Stimulated activated naive CD4-positive, alpha-beta T cell treated with Interleukin-2 at 50 U/mL for 16 hours (primary cell): ENCODE measurements around the gene THUMPD3.

Source experiments
- DNase-seq: peaks from one replicate; lab custom pipeline; 2025; lab: John Stamatoyannopoulos, UW

Gene THUMPD3

GRCh38 chr3:9397332-9397905, 34.6 kb downstream of the THUMPD3 start, which contains the start of gene SETD5:
SETD5 (plus strand) TSS chr3:9397615; CDS start chr3:9428939, 31,324 bp downstream.
- DNase-seq, result peak; percentile 99

- DNase-seq, result peak; percentile 49
Observed at GRCh38 chr3:9397906-9398699, 35.2 kb downstream of the THUMPD3 start.

- peak; percentile 8 for DNase-seq
Observed at GRCh38 chr3:9398700-9399336, 36.0 kb downstream of the THUMPD3 start.

GRCh38 chr3:9399337-9399703, 36.5 kb downstream of the THUMPD3 start:
- no peak for DNase-seq

- no peak for DNase-seq
Observed at GRCh38 chr3:9399746-9400145, 36.9 kb downstream of the THUMPD3 start.

- no peak for DNase-seq
Observed at GRCh38 chr3:9400616-9401015, 37.8 kb downstream of the THUMPD3 start.

GRCh38 chr3:9401986-9402385, 39.1 kb downstream of the THUMPD3 start:
- no peak for DNase-seq

- no peak for DNase-seq
Observed at GRCh38 chr3:9402410-9403228, 39.8 kb downstream of the THUMPD3 start.

- DNase-seq, result no peak
Observed at GRCh38 chr3:9403463-9403862, 40.6 kb downstream of the THUMPD3 start.

- no peak for DNase-seq
Observed at GRCh38 chr3:9404680-9405079, 41.8 kb downstream of the THUMPD3 start.

GRCh38 chr3:9405756-9406155, 42.9 kb downstream of the THUMPD3 start:
- DNase-seq, result no peak

GRCh38 chr3:9406856-9407626, 44.2 kb downstream of the THUMPD3 start:
- DNase-seq, result no peak

- no peak for DNase-seq
Observed at GRCh38 chr3:9408061-9408460, 45.2 kb downstream of the THUMPD3 start.

GRCh38 chr3:9408546-9408945, 45.7 kb downstream of the THUMPD3 start:
- no peak for DNase-seq

- DNase-seq, result no peak
Observed at GRCh38 chr3:9409981-9410854, 47.4 kb downstream of the THUMPD3 start.

- DNase-seq, result no peak
Observed at GRCh38 chr3:9411302-9411701, 48.4 kb downstream of the THUMPD3 start.

GRCh38 chr3:9412293-9412692, 49.4 kb downstream of the THUMPD3 start:
- no peak for DNase-seq

- DNase-seq, result no peak
Observed at GRCh38 chr3:9414826-9415225, 52.0 kb downstream of the THUMPD3 start.

- no peak for DNase-seq
Observed at GRCh38 chr3:9415485-9416138, 52.8 kb downstream of the THUMPD3 start.
